ENCODE data around the gene NAXE. TPM values are rescaled to one million over a fixed set of nuclear protein-coding genes. Genes with fewer than 3 reads are reported as not detected.

The NAXE gene
- total RNA-seq, 1 experiment from 2014 or later: 96.6 TPM

GRCh38 chr1:156639601-156640101 lies 48.1 kb downstream of the NAXE start:
- Histone ChIP-seq H3K9ac (ENCODE audit: extremely low read depth, insufficient read length, low read length) (no peak overlapping the region), H3K4ac (ENCODE audit: low read depth, low read length) (no peak overlapping the region), H3K56ac (ENCODE audit: insufficient read length, low read depth, low read length) (no peak overlapping the region), H2BK20ac (ENCODE audit: low read depth, low read length, poor library complexity, severe bottlenecking) (no peak overlapping the region), H2BK15ac (ENCODE audit: low read depth, low read length) (no peak overlapping the region), H3K27me3 (ENCODE audit: insufficient read depth, low read length) (peaks cover 10% of the 10 kb centered on the region; the same call in 1 of the 2 replicates), H3K4me2 (ENCODE audit: insufficient read depth, insufficient read length, low read length) (no peak overlapping the region), H4K5ac (ENCODE audit: insufficient read length, low read depth, low read length) (no peak overlapping the region), H2AFZ (ENCODE audit: low read length) (no peak overlapping the region), H4K8ac (replicated peaks; ENCODE audit: insufficient read length, low read depth, low read length) (no peak overlapping the region), H4K20me1 (ENCODE audit: control insufficient read depth, insufficient read depth, insufficient read length) (no peaks in the 10 kb centered on the region), H3K27ac (ENCODE audit: insufficient read length, low read depth, low read length) (no peak overlapping the region), H3K23ac (ENCODE audit: insufficient read length, low read depth, low read length) (no peak overlapping the region), H3K79me1 (ENCODE audit: insufficient read depth, low read depth, low read length, poor library complexity, severe bottlenecking) (no peaks in the 10 kb centered on the region), H3K14ac (ENCODE audit: insufficient read depth, low read length) (no peak overlapping the region), H3K18ac (ENCODE audit: insufficient read length, low read depth, low read length) (no peak overlapping the region), H2BK12ac (ENCODE audit: insufficient read length, low read depth, low read length) (no peak overlapping the region), H3T11ph (ENCODE audit: low read length) (no peak overlapping the region), H3K4me1 (ENCODE audit: insufficient read depth, low read length) (peaks cover 4% of the 10 kb centered on the region; the same call in 1 of the 2 replicates), H2BK120ac (ENCODE audit: low read depth, low read length, poor library complexity, severe bottlenecking) (no peak overlapping the region), H2AK5ac (ENCODE audit: insufficient read length, low read length) (no peak overlapping the region), H2BK5ac (ENCODE audit: insufficient read length, low read length) (no peak overlapping the region), H3K79me2 (ENCODE audit: insufficient read depth, low read length) (no peaks in the 10 kb centered on the region), H3K9me3 (ENCODE audit: control insufficient read depth, low read depth, low read length) (no peaks in the 10 kb centered on the region), H4K91ac (ENCODE audit: insufficient read length, low read depth, low read length) (no peak overlapping the region), H3K23me2 (ENCODE audit: insufficient read length, low read depth, low read length, poor library complexity, severe bottlenecking) (peaks cover 11% of the 10 kb centered on the region)
- Mint-ChIP-seq H3K27me3 (ENCODE audit: low read depth) (peaks cover 93% of the 10 kb centered on the region), H3K9me3 (no peaks in the 10 kb centered on the region; a peak in 1 of 5 replicates), H3K4me3 (peak overlapping the region in 1 of 2 experiments; percentile 59; a peak in 1 of 5 replicates), H3K36me3 (ENCODE audit: insufficient read depth in 1 of 3, low read depth in 3 of 3) (no peaks in the 10 kb centered on the region), H3K27ac (no peak overlapping the region), H3K4me1 (peaks cover 22 to 36% of the 10 kb centered on the region in 2 experiments)
- no peak for TF ChIP-seq CTCF (conservative IDR thresholded peaks at IDR 0.05)
- DNase-seq: no peak
- WGBS (ENCODE audit: extremely low coverage, insufficient read length, low lambda C conversion rate): no CpG with 5 or more reads among the region's 6 CpGs

Measured in H9 (cell line).